Astrocyte of the spinal cord (primary cell): ENCODE results near the gene KATNBL1.

ENCODE experiments used
- DNase-seq: peaks from one replicate; pipeline ENCODE4 v3.0.0; 2011; ENCODE audit warnings: low read depth, low spot score
- H3K4me3 ChIP-seq: 2 replicates; pipeline ENCODE4 v1.5.1; 2011; ENCODE audit warnings: low read depth, mild to moderate bottlenecking, low read length, moderate library complexity
- in situ Hi-C: cut with HindIII; loops from 2 replicates; pipeline ENCODE4 v1.10.0; 2017; ENCODE audit warnings: low sequenced_read_pairs
- TF ChIP-seq, protein P1 (sequence below): IDR thresholded peaks from 2 replicates; pipeline ENCODE4 v1.5.1; 2012; ENCODE audit warnings: low read depth, mild to moderate bottlenecking, low read length, inconsistent platforms

KATNBL1 gene, protein sequence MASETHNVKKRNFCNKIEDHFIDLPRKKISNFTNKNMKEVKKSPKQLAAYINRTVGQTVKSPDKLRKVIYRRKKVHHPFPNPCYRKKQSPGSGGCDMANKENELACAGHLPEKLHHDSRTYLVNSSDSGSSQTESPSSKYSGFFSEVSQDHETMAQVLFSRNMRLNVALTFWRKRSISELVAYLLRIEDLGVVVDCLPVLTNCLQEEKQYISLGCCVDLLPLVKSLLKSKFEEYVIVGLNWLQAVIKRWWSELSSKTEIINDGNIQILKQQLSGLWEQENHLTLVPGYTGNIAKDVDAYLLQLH

DNA sequence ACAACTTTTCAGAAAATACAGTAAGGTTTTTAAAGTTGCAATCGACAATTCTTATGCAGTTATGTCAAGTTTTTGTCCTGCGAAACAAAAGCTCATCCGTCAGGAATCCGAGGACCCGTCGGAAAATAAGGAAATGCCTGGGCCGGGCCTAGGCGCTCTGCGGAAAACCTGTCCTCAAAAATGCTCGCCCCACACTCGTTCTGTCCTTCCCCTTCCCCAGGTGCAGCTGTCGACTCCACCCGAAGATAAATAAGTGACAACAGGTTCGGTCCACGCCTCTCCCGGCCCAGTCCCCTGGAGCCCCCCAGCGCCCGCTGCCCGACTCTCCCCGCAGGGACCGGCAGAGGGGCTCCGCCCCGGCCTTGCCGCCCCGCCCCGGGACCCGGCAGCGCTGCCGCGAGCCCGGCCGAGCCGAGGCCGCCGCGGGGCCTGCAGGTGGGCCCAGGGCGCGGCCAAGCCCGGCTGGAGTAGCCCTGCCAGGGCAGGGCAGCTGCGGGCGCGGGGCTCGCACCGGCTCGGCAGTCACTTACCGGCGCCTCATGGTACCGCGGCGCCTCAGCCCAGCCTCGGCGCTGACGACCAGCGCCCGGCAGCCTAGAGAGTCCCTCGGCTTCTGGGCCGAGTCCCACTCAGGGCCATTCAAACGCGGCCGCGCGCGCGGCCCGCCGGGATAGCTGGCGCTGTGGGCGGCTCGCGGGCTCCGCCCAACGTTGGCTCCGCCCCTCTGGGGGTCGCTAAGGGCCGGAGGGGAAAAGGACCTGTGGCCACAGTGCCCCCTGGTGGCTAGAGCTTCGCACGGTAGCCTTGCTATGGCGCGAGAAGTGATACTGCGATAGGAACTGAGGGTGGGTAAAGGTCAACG is at the start of gene KATNBL1:
Gene KATNBL1, minus strand, starts transcription at position 676 of the 862 bp plus-strand sequence. CDS start 46,420 bp downstream, outside the sequence.
- H3K4me3 ChIP-seq: peak within 1 kb of the TSS; percentile 76
- peak; percentile 93 for DNase-seq
- in situ Hi-C loops: no loop called here
- TF ChIP-seq, protein P1, sequence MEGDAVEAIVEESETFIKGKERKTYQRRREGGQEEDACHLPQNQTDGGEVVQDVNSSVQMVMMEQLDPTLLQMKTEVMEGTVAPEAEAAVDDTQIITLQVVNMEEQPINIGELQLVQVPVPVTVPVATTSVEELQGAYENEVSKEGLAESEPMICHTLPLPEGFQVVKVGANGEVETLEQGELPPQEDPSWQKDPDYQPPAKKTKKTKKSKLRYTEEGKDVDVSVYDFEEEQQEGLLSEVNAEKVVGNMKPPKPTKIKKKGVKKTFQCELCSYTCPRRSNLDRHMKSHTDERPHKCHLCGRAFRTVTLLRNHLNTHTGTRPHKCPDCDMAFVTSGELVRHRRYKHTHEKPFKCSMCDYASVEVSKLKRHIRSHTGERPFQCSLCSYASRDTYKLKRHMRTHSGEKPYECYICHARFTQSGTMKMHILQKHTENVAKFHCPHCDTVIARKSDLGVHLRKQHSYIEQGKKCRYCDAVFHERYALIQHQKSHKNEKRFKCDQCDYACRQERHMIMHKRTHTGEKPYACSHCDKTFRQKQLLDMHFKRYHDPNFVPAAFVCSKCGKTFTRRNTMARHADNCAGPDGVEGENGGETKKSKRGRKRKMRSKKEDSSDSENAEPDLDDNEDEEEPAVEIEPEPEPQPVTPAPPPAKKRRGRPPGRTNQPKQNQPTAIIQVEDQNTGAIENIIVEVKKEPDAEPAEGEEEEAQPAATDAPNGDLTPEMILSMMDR: peak; percentile 93

DNA sequence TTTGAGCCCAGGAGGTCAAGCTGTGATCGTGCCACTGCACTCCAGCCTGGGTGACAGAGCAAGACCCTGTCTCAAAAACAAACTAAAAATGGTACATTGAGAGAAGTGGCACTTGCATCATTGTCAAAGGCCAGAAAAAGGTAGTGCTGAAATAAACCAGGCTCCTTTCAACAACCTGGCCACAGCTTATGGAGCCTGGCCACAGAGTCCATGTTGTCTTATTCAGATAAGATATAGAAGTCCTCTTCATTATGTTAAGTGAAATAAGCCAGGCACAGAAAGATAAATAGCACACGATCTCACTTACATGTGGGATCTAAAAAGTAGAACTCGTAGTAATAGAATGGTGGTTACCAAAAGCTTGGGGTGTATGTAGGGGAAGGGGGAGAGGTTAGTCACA is 49.7 kb upstream of the KATNBL1 start:
- TF ChIP-seq, protein P1: no peak
- DNase-seq: no peak
- H3K4me3 ChIP-seq: no peak overlapping the region
- in situ Hi-C loops: no loop called here

GRCh38 chr15:34258151-34258550 is 48.3 kb upstream of the KATNBL1 start:
- no peak overlapping the region for H3K4me3 ChIP-seq
- no peak for DNase-seq
- in situ Hi-C loops: no loop called here
- TF ChIP-seq, protein P1: no peak

- in situ Hi-C loops: no loop called here
- no peak for DNase-seq
- TF ChIP-seq, protein P1: no peak
- no peak overlapping the region for H3K4me3 ChIP-seq
Measured at GRCh38 chr15:34252545-34252944, 42.6 kb upstream of the KATNBL1 start.

DNA sequence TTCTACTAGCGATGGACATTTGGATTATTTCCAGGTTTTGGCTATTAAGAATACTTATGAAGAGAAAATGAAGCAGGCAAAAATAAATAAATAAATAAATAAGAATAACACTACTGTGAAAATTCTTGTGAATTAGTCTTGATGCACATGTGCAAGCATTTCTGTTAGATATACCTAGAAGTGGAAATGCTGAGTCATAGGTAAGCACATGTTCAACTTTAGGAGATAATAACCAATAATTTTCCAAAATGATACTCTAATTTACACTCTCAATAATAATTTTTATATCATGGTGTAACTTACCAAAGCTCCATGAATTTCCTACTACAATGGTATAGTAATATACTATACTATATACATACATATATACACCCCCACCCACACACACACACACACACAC is 38.3 kb upstream of the KATNBL1 start:
- H3K4me3 ChIP-seq: no peak overlapping the region
- in situ Hi-C loops: no loop called here
- TF ChIP-seq, protein P1: no peak
- DNase-seq: no peak

DNA sequence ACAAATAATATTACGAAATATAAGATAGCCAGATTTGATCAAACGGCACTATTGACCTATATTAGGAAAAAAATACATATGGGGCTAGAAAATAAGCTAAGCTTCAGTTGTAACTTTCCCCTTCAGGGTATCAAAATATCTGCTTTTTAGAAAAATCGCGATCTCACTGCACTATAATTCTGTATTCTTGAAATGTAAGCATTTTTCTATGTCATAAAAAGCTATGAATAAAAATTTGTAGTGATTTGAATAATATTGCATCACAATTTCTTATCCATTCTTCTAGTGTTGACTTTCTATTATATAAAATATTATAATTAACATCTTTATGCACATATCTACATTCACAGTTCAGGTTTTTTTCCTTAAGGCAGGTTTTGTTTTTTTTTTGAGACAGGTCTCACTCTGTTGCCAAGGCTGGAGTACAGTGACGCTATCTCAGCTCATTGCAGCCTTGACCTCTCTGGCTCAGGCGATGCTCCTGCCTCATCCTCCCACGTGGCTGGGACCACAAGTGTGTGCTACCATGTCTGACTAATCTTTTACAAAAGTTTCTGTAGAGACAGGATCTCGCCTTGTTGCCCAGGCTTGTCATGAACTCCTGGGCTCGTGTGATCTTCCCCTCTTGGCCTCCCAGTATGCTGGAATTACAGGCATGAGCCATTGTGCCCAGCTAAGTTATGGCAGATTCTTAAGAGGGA is 36.5 kb upstream of the KATNBL1 start:
- TF ChIP-seq, protein P1: no peak
- H3K4me3 ChIP-seq: no peak overlapping the region
- DNase-seq: no peak
- in situ Hi-C loops: no loop called here
